Measurements from ENCODE around the gene JARID2.

Gene JARID2

GRCh38 chr6:15339081-15339480 lies 93.2 kb downstream of the JARID2 start:
- DNase-seq = no peak

DNA sequence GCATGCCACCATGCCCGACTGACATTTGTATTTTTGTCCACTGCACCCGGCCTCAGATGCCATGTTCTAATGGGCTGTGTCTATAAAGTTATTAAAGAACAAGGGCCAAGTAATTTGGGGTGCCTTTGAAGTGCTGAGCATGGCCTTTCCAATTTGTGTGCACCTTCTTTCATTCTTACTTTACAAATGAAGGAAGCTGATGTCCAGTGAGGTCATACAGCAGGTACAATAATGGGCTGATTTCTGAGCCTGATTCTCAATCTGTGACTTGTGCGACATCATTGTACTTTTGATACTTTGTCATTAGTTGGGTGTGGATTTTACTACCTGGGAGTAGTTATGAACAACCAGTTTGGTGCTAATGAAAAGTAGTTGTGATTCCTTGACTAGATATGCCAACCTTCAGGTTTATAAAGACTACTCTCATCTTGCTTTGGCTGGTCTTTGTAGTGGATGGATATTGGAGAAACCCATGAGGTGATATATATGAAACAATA lies 94.3 kb downstream of the JARID2 start:
- DNase-seq = no peak

- no peak for DNase-seq
These were observed 94.9 kb downstream of the JARID2 start for GRCh38 chr6:15340775-15341174.

DNA sequence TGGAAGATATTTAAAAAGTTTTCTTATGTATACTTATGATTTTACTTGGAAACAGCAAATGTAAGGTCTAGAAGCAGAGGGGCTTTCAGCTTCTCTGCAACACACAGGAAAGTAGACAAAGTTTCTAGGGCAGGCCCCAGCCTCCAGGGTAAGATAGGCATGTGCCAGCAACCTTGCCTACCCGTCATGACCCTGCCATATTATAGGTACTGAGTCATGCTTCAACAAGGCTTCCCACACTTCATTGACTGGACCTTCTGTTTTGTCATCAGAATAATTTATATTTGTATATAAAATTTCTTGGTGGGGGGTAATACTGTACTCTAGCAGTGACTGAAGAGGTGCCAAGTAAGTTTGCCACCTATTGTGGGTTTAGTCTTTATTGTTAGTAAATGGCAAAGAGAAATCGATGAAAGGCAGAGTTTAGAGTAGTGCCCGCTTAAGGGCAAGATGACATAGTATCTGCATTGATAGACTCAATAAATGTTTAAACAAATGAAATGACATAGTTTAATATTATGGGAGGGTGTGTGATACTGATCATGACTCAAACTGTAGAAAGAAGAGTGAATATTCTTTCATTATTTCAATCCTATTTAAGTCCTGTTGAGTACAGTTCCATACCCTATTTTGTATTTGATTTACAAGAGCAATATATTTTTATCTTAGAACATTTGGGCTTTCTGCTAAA lies 95.6 kb downstream of the JARID2 start:
- no peak for DNase-seq

GRCh38 chr6:15342114-15342513 lies 96.2 kb downstream of the JARID2 start:
- no peak for DNase-seq

- DNase-seq = no peak
These were observed 97.8 kb downstream of the JARID2 start for GRCh38 chr6:15343490-15344191.

DNA sequence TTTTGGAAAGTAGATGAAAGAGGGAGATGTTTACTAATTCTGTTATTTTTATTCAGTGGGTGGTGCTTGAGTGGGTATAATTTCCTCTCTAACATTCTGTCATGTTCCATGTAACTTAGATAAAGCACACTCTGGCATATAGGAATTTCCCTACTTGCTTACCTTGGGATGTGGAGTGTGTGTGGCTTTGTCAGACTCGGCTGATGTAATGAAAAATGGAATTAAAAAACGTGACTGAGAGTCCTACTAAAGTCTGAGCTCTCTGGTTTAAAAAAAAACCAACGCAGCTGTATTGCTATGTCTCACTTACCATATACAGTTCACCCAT lies 98.3 kb downstream of the JARID2 start:
- DNase-seq = no peak

GRCh38 chr6:15344831-15345230 lies 99.0 kb downstream of the JARID2 start:
- DNase-seq = no peak

- no peak for DNase-seq
These were observed 100.4 kb downstream of the JARID2 start for GRCh38 chr6:15346315-15346714.

DNA sequence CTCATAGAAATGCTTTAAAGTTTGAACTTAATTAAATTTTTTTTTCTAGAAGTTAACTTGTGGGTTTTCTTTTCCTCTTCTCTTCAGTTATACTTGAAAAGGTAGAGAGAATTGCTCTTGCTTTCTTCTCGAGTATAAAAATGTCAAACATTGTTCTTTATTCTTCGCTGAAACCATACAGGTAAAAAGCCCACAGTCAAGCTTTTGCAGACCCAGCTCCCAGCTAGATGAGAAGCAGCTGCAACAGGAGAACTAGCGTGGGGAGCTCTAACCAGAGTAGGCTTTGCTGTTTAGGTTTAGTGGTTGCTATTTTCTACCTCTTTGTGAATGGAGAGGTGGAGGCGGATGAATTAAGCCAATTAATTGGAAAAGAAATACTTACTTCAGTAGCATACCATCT lies 102.7 kb downstream of the JARID2 start:
- no peak for DNase-seq

GRCh38 chr6:15349379-15349778 lies 103.5 kb downstream of the JARID2 start:
- DNase-seq = no peak

DNA sequence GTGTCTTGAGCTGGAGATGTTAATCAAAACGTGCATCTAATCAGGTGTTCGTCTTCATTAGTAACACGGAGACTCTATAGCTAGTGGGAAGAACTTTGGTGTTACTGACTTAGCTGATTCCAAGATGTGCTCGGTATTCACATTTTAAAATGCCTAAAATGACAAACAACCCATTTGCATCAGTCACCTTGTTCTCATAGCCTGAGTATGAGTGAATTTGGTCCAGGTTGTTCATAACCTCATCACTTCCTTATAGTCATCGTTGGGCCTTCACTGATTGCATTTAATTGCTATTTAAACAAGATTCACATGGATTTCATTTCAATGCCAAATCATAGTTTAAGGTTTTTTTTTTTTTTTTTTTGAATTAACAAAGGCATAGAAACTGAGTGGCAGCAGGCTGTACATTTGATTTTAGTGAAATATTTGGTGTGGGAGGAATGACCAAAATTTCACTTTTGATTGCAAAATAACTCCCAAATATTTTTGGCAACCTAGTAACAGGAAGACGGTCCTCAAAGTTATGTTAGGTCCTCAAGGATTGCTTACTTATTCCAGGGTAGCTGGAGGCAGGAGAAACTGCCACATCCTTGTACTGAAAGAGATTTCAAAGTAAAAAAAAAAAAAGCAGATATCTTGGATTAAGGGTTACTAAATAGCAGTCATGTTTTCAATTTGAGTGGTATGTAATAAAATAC lies 104.7 kb downstream of the JARID2 start:
- no peak for DNase-seq

- no peak for DNase-seq
These were observed 105.8 kb downstream of the JARID2 start for GRCh38 chr6:15351631-15352030.

- DNase-seq = no peak
These were observed 106.4 kb downstream of the JARID2 start for GRCh38 chr6:15352220-15352619.

DNA sequence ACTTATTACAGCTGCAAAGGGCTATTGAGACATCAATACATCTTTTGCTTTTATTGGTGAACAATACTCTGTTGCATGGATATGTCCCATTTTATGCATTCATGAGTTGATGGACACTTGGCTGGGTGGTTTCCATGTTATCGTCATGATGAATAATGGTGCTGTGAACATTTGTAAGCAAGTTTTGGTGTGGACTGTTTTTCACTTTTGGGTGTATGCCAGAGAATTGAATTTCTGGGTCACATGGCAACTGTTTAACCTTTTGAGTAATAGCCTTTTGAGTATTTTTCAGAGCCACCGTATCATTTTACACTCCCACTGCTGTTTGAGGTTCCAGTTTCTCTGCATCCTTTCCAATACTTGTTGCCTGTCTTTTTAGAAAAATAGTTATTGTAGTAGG lies 107.0 kb downstream of the JARID2 start:
- no peak for DNase-seq

GRCh38 chr6:15355683-15356099 lies 109.8 kb downstream of the JARID2 start:
- DNase-seq = no peak

- DNase-seq = no peak
These were observed 110.3 kb downstream of the JARID2 start for GRCh38 chr6:15356179-15356578.

- no peak for DNase-seq
These were observed 111.1 kb downstream of the JARID2 start for GRCh38 chr6:15356937-15357336.

DNA sequence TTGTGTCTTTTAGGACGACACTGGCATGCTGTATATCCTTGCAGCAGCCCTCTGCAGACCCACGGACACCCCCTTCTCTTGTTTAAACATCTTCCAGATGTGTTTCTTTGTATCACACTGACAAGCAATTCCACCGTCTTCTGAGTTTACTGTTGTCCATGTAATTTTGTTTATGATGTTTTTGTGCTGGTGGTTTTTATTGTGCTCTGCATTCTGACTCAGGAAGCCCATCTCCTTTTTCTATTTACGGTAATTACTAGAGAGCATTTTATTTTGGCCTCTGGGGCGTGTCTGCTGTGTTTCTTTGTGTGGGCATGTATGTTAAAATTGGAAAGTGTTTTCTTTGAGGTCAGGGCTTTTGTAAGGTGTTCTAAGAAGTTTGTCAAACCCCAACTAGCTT lies 111.9 kb downstream of the JARID2 start:
- no peak for DNase-seq

GRCh38 chr6:15358579-15359327 lies 112.9 kb downstream of the JARID2 start:
- no peak for DNase-seq

GRCh38 chr6:15359335-15359862 lies 113.5 kb downstream of the JARID2 start:
- no peak for DNase-seq

- DNase-seq = no peak
These were observed 114.4 kb downstream of the JARID2 start for GRCh38 chr6:15360300-15360699.

- no peak for DNase-seq
These were observed 115.3 kb downstream of the JARID2 start for GRCh38 chr6:15361197-15361596.
